ENCODE measurements around the gene RNF208. TPM values are rescaled to one million over a fixed set of nuclear protein-coding genes. Genes with fewer than 3 reads are reported as not detected.

The RNF208 gene
- 52.6 TPM for polyA plus RNA-seq (2012; ENCODE audit: insufficient read depth, insufficient read length, low read depth)

GRCh38 chr9:137222190-137223077 is at the start of gene RNF208:
RNF208 (minus strand) TSS chr9:137222240; CDS start chr9:137221212, 1,028 bp downstream.
- H3K36me3 ChIP-seq = no peaks in the 10 kb centered on the region
- H3K27me3 ChIP-seq = no peaks in the 10 kb centered on the region
- no peak for DNase-seq
- no peak for TF ChIP-seq CTCF (IDR thresholded peaks at IDR 0.05; ENCODE audit: low read depth, low read length)
- peak within 1 kb of the TSS; percentile 90 for H3K4me3 ChIP-seq (ENCODE audit: low read depth, low read length)
- peaks cover 16% of the 10 kb centered on the region for H3K4me1 ChIP-seq
- H3K9me3 ChIP-seq = no peaks in the 10 kb centered on the region

GRCh38 chr9:137271696-137272076 is 49.6 kb upstream of the RNF208 start:
- Histone ChIP-seq H3K4me3 (ENCODE audit: low read depth, low read length) (no peak overlapping the region), H3K9me3 (no peaks in the 10 kb centered on the region), H3K36me3 (peaks cover 33% of the 10 kb centered on the region)

GRCh38 chr9:137270929-137271695 is 49.1 kb upstream of the RNF208 start:
- Histone ChIP-seq H3K4me1 (no peaks in the 10 kb centered on the region; the same call in 1 of the 2 replicates), H3K36me3 (peaks cover 33% of the 10 kb centered on the region), H3K27me3 (no peaks in the 10 kb centered on the region), H3K4me3 (ENCODE audit: low read depth, low read length) (no peak overlapping the region), H3K9me3 (no peaks in the 10 kb centered on the region)
- no peak for TF ChIP-seq CTCF (IDR thresholded peaks at IDR 0.05; ENCODE audit: low read depth, low read length)
- no peak for DNase-seq

More at GRCh38 chr9:137271696-137272076, 49.6 kb upstream of the RNF208 start:
- DNase-seq = no peak
- Histone ChIP-seq H3K4me1 (peaks cover 5% of the 10 kb centered on the region), H3K27me3 (no peaks in the 10 kb centered on the region)
- TF ChIP-seq CTCF (IDR thresholded peaks at IDR 0.05; ENCODE audit: low read depth, low read length) = no peak

- H3K27me3 ChIP-seq = no peaks in the 10 kb centered on the region
- no peak overlapping the region for H3K4me3 ChIP-seq (ENCODE audit: low read depth, low read length)
- no peak for DNase-seq
- peaks cover 41% of the 10 kb centered on the region for H3K36me3 ChIP-seq
- no peaks in the 10 kb centered on the region for H3K9me3 ChIP-seq
- H3K4me1 ChIP-seq = no peaks in the 10 kb centered on the region
- no peak for TF ChIP-seq CTCF (IDR thresholded peaks at IDR 0.05; ENCODE audit: low read depth, low read length)
Observed at GRCh38 chr9:137269231-137269772, 47.3 kb upstream of the RNF208 start.

- no peaks in the 10 kb centered on the region for H3K9me3 ChIP-seq
- H3K36me3 ChIP-seq = peaks cover 47% of the 10 kb centered on the region
- no peak for TF ChIP-seq CTCF (IDR thresholded peaks at IDR 0.05; ENCODE audit: low read depth, low read length)
- no peaks in the 10 kb centered on the region for H3K27me3 ChIP-seq
- H3K4me3 ChIP-seq (ENCODE audit: low read depth, low read length) = no peak overlapping the region
- DNase-seq = no peak
- no peaks in the 10 kb centered on the region for H3K4me1 ChIP-seq
Observed at GRCh38 chr9:137268538-137269201, 46.6 kb upstream of the RNF208 start.

All from BE2C (cell line).